ENCODE measurements around the gene COL26A1. TPM values are rescaled to one million over a fixed set of nuclear protein-coding genes. Genes with fewer than 3 reads are reported as not detected.

Gene COL26A1
- total RNA-seq, 4 donors from 2014 or later = not detected

- in situ Hi-C loops (cut with MboI; ENCODE audit: low pct_ligation_motif_present in 1 of 4, low pct_unique_long_range_greater_than_20kb in 1 of 4, low sequenced_read_pairs in 3 of 4) (no loop called here), intact Hi-C loops (cut with DNase I; ENCODE audit: low total_unique reads) (no loop called here)
- Histone ChIP-seq H3K27me3 (no peaks in the 10 kb centered on the region), H3K36me3 (no peaks in the 10 kb centered on the region), H3K4me3 (no peak overlapping the region), H3K27ac (no peak overlapping the region), H3K4me1 (peaks cover 6 to 18% (median 14%) of the 10 kb centered on the region in 4 donors), H3K9me3 (no peaks in the 10 kb centered on the region)
- no peak for DNase-seq
- TF ChIP-seq POLR2A (IDR thresholded peaks at IDR 0.05) (no peak), POLR2AphosphoS5 (IDR thresholded peaks at IDR 0.05) (no peak), EP300 (IDR thresholded peaks at IDR 0.05; ENCODE audit: low read depth) (no peak)
- TF ChIP-seq, protein P1, sequence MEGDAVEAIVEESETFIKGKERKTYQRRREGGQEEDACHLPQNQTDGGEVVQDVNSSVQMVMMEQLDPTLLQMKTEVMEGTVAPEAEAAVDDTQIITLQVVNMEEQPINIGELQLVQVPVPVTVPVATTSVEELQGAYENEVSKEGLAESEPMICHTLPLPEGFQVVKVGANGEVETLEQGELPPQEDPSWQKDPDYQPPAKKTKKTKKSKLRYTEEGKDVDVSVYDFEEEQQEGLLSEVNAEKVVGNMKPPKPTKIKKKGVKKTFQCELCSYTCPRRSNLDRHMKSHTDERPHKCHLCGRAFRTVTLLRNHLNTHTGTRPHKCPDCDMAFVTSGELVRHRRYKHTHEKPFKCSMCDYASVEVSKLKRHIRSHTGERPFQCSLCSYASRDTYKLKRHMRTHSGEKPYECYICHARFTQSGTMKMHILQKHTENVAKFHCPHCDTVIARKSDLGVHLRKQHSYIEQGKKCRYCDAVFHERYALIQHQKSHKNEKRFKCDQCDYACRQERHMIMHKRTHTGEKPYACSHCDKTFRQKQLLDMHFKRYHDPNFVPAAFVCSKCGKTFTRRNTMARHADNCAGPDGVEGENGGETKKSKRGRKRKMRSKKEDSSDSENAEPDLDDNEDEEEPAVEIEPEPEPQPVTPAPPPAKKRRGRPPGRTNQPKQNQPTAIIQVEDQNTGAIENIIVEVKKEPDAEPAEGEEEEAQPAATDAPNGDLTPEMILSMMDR (IDR thresholded peaks at IDR 0.05) = no peak
- 60 to 86% methylated on average over 1 to 15 of the region's 15 CpGs for WGBS, 2 donors (ENCODE audit: low coverage in 1 of 2)
Observed at GRCh38 chr7:101589976-101590662, 227.4 kb downstream of the COL26A1 start.

GRCh38 chr7:101590663-101591435, 228.2 kb downstream of the COL26A1 start:
- Histone ChIP-seq H3K36me3 (no peaks in the 10 kb centered on the region), H3K27ac (no peak overlapping the region), H3K9me3 (no peaks in the 10 kb centered on the region), H3K4me1 (peaks cover 2 to 11% (median 8%) of the 10 kb centered on the region in 4 donors), H3K4me3 (no peak overlapping the region), H3K27me3 (no peaks in the 10 kb centered on the region)
- TF ChIP-seq, protein P1 (IDR thresholded peaks at IDR 0.05) = no peak
- TF ChIP-seq POLR2A (IDR thresholded peaks at IDR 0.05) (no peak), POLR2AphosphoS5 (IDR thresholded peaks at IDR 0.05) (no peak), EP300 (IDR thresholded peaks at IDR 0.05; ENCODE audit: low read depth) (no peak)
- WGBS, 2 donors (ENCODE audit: low coverage in 1 of 2) = 63 to 84% methylated on average over 3 to 15 of the region's 18 CpGs
- intact Hi-C loops (cut with DNase I; ENCODE audit: low total_unique reads) = no loop called here
- in situ Hi-C loops (cut with MboI; ENCODE audit: low pct_ligation_motif_present in 1 of 4, low pct_unique_long_range_greater_than_20kb in 1 of 4, low sequenced_read_pairs in 3 of 4) = no loop called here
- DNase-seq = no peak

DNA sequence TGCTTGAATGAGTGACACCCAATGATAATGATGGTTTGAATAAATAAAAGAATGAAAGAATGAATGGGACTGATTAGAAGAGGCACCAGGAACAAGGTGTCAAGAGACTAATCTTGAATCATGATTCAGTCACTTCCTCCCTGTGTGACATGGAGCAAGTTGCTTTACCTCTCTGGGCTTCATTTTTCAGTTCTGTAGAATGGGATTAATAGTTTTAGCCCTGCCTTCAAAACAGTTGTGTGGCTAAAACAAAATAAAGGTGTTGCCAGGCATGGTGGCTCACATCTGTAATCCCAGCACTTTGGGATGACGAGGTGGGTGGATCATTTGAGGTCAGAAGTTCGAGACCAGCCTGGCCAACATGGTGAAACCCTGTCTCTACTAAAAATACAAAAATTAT, 228.8 kb downstream of the COL26A1 start:
- in situ Hi-C loops (cut with MboI; ENCODE audit: low pct_ligation_motif_present in 1 of 4, low pct_unique_long_range_greater_than_20kb in 1 of 4, low sequenced_read_pairs in 3 of 4) = no loop called here

GRCh38 chr7:101593556-101593955, 230.9 kb downstream of the COL26A1 start:
- DNase-seq = no peak
- TF ChIP-seq POLR2AphosphoS5 (IDR thresholded peaks at IDR 0.05) (no peak), POLR2A (IDR thresholded peaks at IDR 0.05) (no peak), EP300 (IDR thresholded peaks at IDR 0.05; ENCODE audit: low read depth) (no peak)
- TF ChIP-seq, protein P1 (IDR thresholded peaks at IDR 0.05) = no peak
- H3K9me3 ChIP-seq = no peaks in the 10 kb centered on the region
- in situ Hi-C loops (cut with MboI; ENCODE audit: low pct_ligation_motif_present in 1 of 4, low pct_unique_long_range_greater_than_20kb in 1 of 4, low sequenced_read_pairs in 3 of 4) = no loop called here
- H3K27ac ChIP-seq = no peak overlapping the region
- 82 to 83% methylated on average over 3 to 6 of the region's 6 CpGs for WGBS, 2 donors (ENCODE audit: low coverage in 1 of 2)
- no peaks in the 10 kb centered on the region for H3K27me3 ChIP-seq
- peaks cover 0 to 8% (median 5%) of the 10 kb centered on the region in 4 donors for H3K4me1 ChIP-seq
- no peak overlapping the region for H3K4me3 ChIP-seq
- intact Hi-C loops (cut with DNase I; ENCODE audit: low total_unique reads) = no loop called here
- H3K36me3 ChIP-seq = no peaks in the 10 kb centered on the region

More for the DNA sequence above, 228.8 kb downstream of the COL26A1 start:
- Histone ChIP-seq H3K27ac (no peak overlapping the region), H3K9me3 (no peaks in the 10 kb centered on the region), H3K4me1 (peaks cover 0 to 5% (median 3%) of the 10 kb centered on the region in 4 donors), H3K27me3 (no peaks in the 10 kb centered on the region), H3K4me3 (no peak overlapping the region), H3K36me3 (no peaks in the 10 kb centered on the region)
- intact Hi-C loops (cut with DNase I; ENCODE audit: low total_unique reads) = no loop called here
- DNase-seq = no peak
- WGBS, 2 donors (ENCODE audit: low coverage in 1 of 2) = 60 to 86% methylated on average over 2 of the region's 2 CpGs
- TF ChIP-seq EP300 (IDR thresholded peaks at IDR 0.05; ENCODE audit: low read depth) (no peak), POLR2AphosphoS5 (IDR thresholded peaks at IDR 0.05) (no peak), POLR2A (IDR thresholded peaks at IDR 0.05) (no peak)
- TF ChIP-seq, protein P1 (IDR thresholded peaks at IDR 0.05) = no peak

Data from transverse colon (tissue), 4 donors.